Caco-2 (cell line): ENCODE results near the gene TMEM53. TPM values are rescaled to one million over a fixed set of nuclear protein-coding genes. Genes with fewer than 3 reads are reported as not detected.

Source experiments
- BruUV-seq: library from RNA; stranded (reverse); fragments of 400-500 nt; replicated peaks from 2 replicates; lab custom pipeline; 2021; lab: Mats Ljungman, UMichigan
- CTCF ChIA-PET: fragments of 300-600 bp; sonication (Branson Sonifier 250); formaldehyde crosslinking; loops from one replicate; lab custom pipeline; 2022; ENCODE audit warnings: antibody characterized with exemption; lab: Charles Lee
- POLR2A ChIA-PET: fragments of 300-600 bp; sonication (Branson Sonifier 250); formaldehyde crosslinking; loops from one replicate; lab custom pipeline; 2022; ENCODE audit warnings: antibody characterized with exemption; lab: Charles Lee
- DNase-seq, 2 experiments: peaks; one replicate each; pipeline versions ENCODE4 v3.0.0 to v3.0.0-alpha.2; 2020 to 2022
- H3K27me3 ChIP-seq: replicated peaks from 2 replicates; pipeline ENCODE4 v1.6.0; 2011; ENCODE audit warnings: low read length; ENCODE audit not compliant: control insufficient read depth, insufficient read depth
- H3K36me3 ChIP-seq: 2 replicates; pipeline ENCODE4 v1.5.1; 2011; ENCODE audit warnings: low read length; ENCODE audit not compliant: control insufficient read depth, insufficient read depth
- H3K4me1 ChIP-seq: fragments of 250-450 bp; sonication (Bioruptor Pico); 2 replicates; pipeline ENCODE4 v1.5.1; 2020; ENCODE audit warnings: mild to moderate bottlenecking
- H3K4me3 ChIP-seq: 2 replicates; pipeline ENCODE4 v1.5.1; 2011; ENCODE audit warnings: low read depth, mild to moderate bottlenecking, control low read depth, low read length
- H3K9me3 ChIP-seq: fragments of 250-450 bp; sonication (Bioruptor Pico); 2 replicates; pipeline ENCODE4 v1.5.1; 2020; ENCODE audit warnings: mild to moderate bottlenecking, moderate library complexity
- H3K27ac Mint-ChIP-seq: one replicate; pipeline ENCODE4 v1.8.0; 2022; ENCODE audit warnings: mixed read lengths; ENCODE audit not compliant: unreplicated experiment
- H3K27me3 Mint-ChIP-seq: one replicate; pipeline ENCODE4 v1.8.0; 2022; ENCODE audit warnings: mixed read lengths; ENCODE audit not compliant: insufficient read depth, unreplicated experiment
- H3K36me3 Mint-ChIP-seq: one replicate; pipeline ENCODE4 v1.8.0; 2022; ENCODE audit warnings: mild to moderate bottlenecking, mixed read lengths; ENCODE audit not compliant: insufficient read depth, unreplicated experiment
- H3K4me1 Mint-ChIP-seq: one replicate; pipeline ENCODE4 v1.8.0; 2022; ENCODE audit warnings: low read depth, mixed read lengths; ENCODE audit not compliant: unreplicated experiment
- H3K4me3 Mint-ChIP-seq: one replicate; pipeline ENCODE4 v1.8.0; 2022; ENCODE audit warnings: mild to moderate bottlenecking, moderate library complexity, mixed read lengths; ENCODE audit not compliant: unreplicated experiment
- H3K9me3 Mint-ChIP-seq: one replicate; pipeline ENCODE4 v1.8.0; 2022; ENCODE audit warnings: mixed read lengths; ENCODE audit not compliant: unreplicated experiment
- intact Hi-C: fragments of 100-400 bp; cut with micrococcal nuclease; formaldehyde crosslinking; loops from one replicate; pipeline ENCODE4 v1.10.0; 2022; ENCODE audit not compliant: unreplicated experiment
- total RNA-seq: library from RNA; stranded (reverse); gene quantifications from 2 replicates; pipeline ENCODE4 v1.2.3, GENCODE V29; 2022
- TF ChIP-seq, protein P1 (sequence below), 2 experiments: fragments of 200-600 bp in 1 of 2; IDR thresholded peaks; 1 replicate in 1 of 2; 2 replicates in 1 of 2; pipeline versions ENCODE4 v1.5.1 to v1.8.0; 2011 to 2022; ENCODE audit warnings: antibody characterized with exemption in 1 of 2, control low read depth in 1 of 2, inconsistent platforms in 1 of 2, low read depth in 1 of 2, low read length in 1 of 2, mild to moderate bottlenecking in 1 of 2, moderate library complexity in 1 of 2; ENCODE audit not compliant: insufficient read depth in 1 of 2, severe bottlenecking in 1 of 2, unreplicated experiment in 1 of 2

TMEM53 gene
- total RNA-seq, 1 experiment from 2014 or later, result 4.4 TPM

DNA sequence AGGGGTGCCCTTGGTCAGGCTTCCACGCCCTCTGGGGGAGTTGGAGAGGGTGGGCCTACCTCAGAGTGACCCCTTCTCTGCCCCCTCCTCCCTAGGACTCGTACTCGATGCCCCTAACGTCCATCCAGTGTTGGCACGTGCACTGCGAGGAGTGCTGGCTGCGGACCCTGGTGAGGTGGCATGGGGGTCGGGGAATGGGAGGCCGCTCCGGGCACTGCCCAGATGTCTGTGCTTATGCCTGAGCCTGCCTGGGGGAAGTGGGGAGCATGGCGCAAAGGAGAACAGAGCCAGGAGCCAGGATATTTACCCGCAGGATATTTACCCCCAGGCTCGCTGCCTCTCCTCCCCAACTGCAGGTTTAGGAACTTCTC lies 24.5 kb downstream of the TMEM53 start:
- Histone ChIP-seq H3K4me3 (no peak overlapping the region), H3K9me3 (no peaks in the 10 kb centered on the region), H3K27me3 (no peaks in the 10 kb centered on the region), H3K4me1 (no peaks in the 10 kb centered on the region), H3K36me3 (peaks cover 2% of the 10 kb centered on the region; the same call in 1 of the 2 replicates)
- no TSS peak for BruUV-seq
- Mint-ChIP-seq H3K36me3 (peaks cover 18% of the 10 kb centered on the region), H3K4me3 (no peak overlapping the region), H3K27me3 (no peaks in the 10 kb centered on the region), H3K4me1 (no peaks in the 10 kb centered on the region), H3K9me3 (no peaks in the 10 kb centered on the region), H3K27ac (no peak overlapping the region)
- no peak for DNase-seq
- intact Hi-C loops, result loop anchor here (5.0 kb wide), 1 partner anchor 432 kb away; no protein-coding TSS in a partner anchor
- CTCF ChIA-PET, result no interaction called here
- TF ChIP-seq, protein P1, sequence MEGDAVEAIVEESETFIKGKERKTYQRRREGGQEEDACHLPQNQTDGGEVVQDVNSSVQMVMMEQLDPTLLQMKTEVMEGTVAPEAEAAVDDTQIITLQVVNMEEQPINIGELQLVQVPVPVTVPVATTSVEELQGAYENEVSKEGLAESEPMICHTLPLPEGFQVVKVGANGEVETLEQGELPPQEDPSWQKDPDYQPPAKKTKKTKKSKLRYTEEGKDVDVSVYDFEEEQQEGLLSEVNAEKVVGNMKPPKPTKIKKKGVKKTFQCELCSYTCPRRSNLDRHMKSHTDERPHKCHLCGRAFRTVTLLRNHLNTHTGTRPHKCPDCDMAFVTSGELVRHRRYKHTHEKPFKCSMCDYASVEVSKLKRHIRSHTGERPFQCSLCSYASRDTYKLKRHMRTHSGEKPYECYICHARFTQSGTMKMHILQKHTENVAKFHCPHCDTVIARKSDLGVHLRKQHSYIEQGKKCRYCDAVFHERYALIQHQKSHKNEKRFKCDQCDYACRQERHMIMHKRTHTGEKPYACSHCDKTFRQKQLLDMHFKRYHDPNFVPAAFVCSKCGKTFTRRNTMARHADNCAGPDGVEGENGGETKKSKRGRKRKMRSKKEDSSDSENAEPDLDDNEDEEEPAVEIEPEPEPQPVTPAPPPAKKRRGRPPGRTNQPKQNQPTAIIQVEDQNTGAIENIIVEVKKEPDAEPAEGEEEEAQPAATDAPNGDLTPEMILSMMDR (IDR thresholded peaks at IDR 0.05; ENCODE audit: insufficient read depth in 1 of 2, low read depth in 1 of 2, low read length in 1 of 2, severe bottlenecking in 1 of 2, unreplicated experiment in 1 of 2), result no peak
- POLR2A ChIA-PET, result no interaction called here

DNA sequence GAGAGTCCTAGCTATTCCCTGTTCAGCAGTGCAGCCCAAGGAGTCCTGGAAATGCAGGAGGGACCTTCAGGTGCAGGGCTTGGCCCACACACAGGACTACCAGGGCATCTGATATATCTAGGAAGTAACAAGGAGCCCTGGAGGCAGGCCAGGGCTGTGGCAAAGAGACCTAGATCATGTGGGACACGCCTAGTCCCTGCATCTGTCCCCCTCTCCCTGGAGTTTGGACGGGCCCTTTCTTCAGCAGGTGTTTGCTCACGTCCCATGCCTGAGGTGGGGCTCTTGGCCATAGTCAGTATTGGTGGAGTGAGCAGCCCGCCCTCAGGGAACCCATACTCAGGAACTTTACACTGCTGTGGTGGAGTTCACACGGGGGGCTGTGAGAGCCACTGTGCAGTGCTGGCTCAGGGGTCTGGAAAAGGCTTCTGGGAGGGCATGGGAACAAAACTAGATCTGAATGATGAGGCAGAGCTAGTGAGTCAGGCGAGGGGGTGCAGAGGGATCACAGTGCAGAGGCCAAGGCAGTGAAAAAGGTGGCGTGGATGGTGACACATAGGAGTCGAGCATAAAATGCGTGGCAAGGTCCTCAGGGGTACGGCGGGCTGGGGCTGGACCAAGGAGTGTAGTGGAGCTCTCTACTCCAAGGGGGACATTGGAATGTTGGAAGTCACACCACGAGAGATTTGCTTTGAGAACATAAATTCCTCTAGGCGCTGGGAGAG lies 25.6 kb downstream of the TMEM53 start:
- Histone ChIP-seq H3K27me3 (no peaks in the 10 kb centered on the region), H3K4me1 (no peaks in the 10 kb centered on the region), H3K4me3 (no peak overlapping the region), H3K9me3 (no peaks in the 10 kb centered on the region), H3K36me3 (peaks cover 2% of the 10 kb centered on the region; the same call in 1 of the 2 replicates)
- H3K36me3 Mint-ChIP-seq, result peaks cover 22% of the 10 kb centered on the region
- H3K27me3 Mint-ChIP-seq, result no peaks in the 10 kb centered on the region
- H3K9me3 Mint-ChIP-seq, result no peaks in the 10 kb centered on the region
- no peak overlapping the region for H3K4me3 Mint-ChIP-seq
- ChIA-PET POLR2A (no interaction called here), CTCF (no interaction called here)
- H3K27ac Mint-ChIP-seq, result no peak overlapping the region
- DNase-seq, result no peak
- H3K4me1 Mint-ChIP-seq, result no peaks in the 10 kb centered on the region
- TF ChIP-seq, protein P1 (IDR thresholded peaks at IDR 0.05; ENCODE audit: insufficient read depth in 1 of 2, low read depth in 1 of 2, low read length in 1 of 2, severe bottlenecking in 1 of 2, unreplicated experiment in 1 of 2), result no peak
- BruUV-seq, result no TSS peak
- intact Hi-C loops, result no loop called here

DNA sequence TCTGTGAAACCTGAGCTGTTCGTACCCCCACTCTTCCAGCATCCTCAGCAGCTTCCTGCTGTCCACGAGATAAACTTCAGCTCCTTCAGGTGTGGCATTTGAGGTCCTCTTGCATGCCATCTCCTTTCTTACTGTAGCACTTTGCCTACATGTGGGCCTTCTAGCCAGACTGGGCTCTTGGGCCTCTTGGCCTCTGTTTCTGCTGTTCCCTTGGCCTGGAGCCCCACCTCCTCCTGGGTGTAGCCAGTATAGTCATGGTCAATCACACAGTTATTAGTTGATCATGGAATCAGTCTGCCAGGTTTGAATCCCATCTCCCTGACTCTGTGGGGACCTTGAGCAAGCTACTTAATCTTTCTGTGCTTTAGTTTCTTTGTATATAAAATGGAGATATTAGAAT lies 26.4 kb downstream of the TMEM53 start:
- H3K36me3 ChIP-seq, result peaks cover 2% of the 10 kb centered on the region; the same call in 1 of the 2 replicates

More for the DNA sequence above, 26.4 kb downstream of the TMEM53 start:
- DNase-seq, result no peak
- BruUV-seq, result no TSS peak
- no peaks in the 10 kb centered on the region for H3K4me1 ChIP-seq
- CTCF ChIA-PET, result no interaction called here
- Mint-ChIP-seq H3K27me3 (no peaks in the 10 kb centered on the region), H3K4me3 (no peak overlapping the region), H3K9me3 (no peaks in the 10 kb centered on the region), H3K4me1 (peaks cover 6% of the 10 kb centered on the region), H3K36me3 (peaks cover 23% of the 10 kb centered on the region), H3K27ac (no peak overlapping the region)
- POLR2A ChIA-PET, result no interaction called here
- H3K4me3 ChIP-seq, result no peak overlapping the region
- H3K9me3 ChIP-seq, result no peaks in the 10 kb centered on the region
- intact Hi-C loops, result no loop called here
- TF ChIP-seq, protein P1 (IDR thresholded peaks at IDR 0.05; ENCODE audit: insufficient read depth in 1 of 2, low read depth in 1 of 2, low read length in 1 of 2, severe bottlenecking in 1 of 2, unreplicated experiment in 1 of 2), result no peak
- H3K27me3 ChIP-seq, result no peaks in the 10 kb centered on the region
